Peyer's patch (tissue), 4 donors: Measurements from ENCODE around the gene MTHFS. TPM values are rescaled to one million over a fixed set of nuclear protein-coding genes. Genes with fewer than 3 reads are reported as not detected.
A peak's percentile ranks its signal among the peaks of the same experiment; 100 is the strongest.
"Not testable (repeated sequence)": the region's sequence is repeated elsewhere in the genome, so short reads cannot be mapped to it uniquely, and the experiment has no call there.

Experiments
- DNase-seq, 3 donors: peaks; one replicate each; pipeline ENCODE4 v3.0.0-alpha.2; 2017 to 2019
- H3K27ac ChIP-seq, 4 donors: fragments of 200-600 bp; sonication (generic); one replicate each; pipeline ENCODE4 v1.5.1; 2016 to 2019
- H3K27me3 ChIP-seq, 2 donors: fragments of 200-600 bp; sonication (generic); one replicate each; pipeline ENCODE4 v1.5.1; 2019
- H3K36me3 ChIP-seq, 3 donors: fragments of 200-600 bp; sonication (generic); one replicate each; pipeline ENCODE4 v1.5.1; 2016 to 2019
- H3K4me1 ChIP-seq, 4 donors: fragments of 200-600 bp; sonication (generic); one replicate each; pipeline ENCODE4 v1.5.1; 2016 to 2019
- H3K4me3 ChIP-seq, 4 donors: fragments of 200-600 bp; sonication (generic); 1 replicate in 3 of 4; 2 replicates in 1 of 4; pipeline ENCODE4 v1.5.1; 2016 to 2019; ENCODE audit warnings: mild to moderate bottlenecking in 1 of 4
- H3K9me3 ChIP-seq, 4 donors: fragments of 200-600 bp; sonication (generic); one replicate each; pipeline ENCODE4 v1.5.1; 2016 to 2019; ENCODE audit warnings: mild to moderate bottlenecking in 1 of 4
- CTCF ChIP-seq, 6 experiments: fragments of 450-650 bp in 4 of 6; fragments of 200-600 bp in 2 of 6; sonication (generic) in 1 of 6; IDR thresholded peaks; one replicate each; pipeline ENCODE4 v1.5.1; 2017 to 2019; ENCODE audit warnings: antibody characterized with exemption in 6 of 6, mild to moderate bottlenecking in 3 of 6, moderate library complexity in 1 of 6
- POLR2A ChIP-seq, 2 donors: fragments of 450-650 bp; IDR thresholded peaks; one replicate each; pipeline ENCODE4 v1.5.1; 2017; ENCODE audit warnings: antibody characterized with exemption in 2 of 2, mild to moderate bottlenecking in 2 of 2, moderate library complexity in 2 of 2
- total RNA-seq, 4 donors: library from RNA; depleted of rRNA; stranded (reverse); fragments of >200 nt; gene quantifications; one replicate each; pipeline ENCODE4 v1.1.0, GENCODE V29; 2016

The MTHFS gene
- total RNA-seq, 4 donors from 2014 or later: 26.7 to 49.9 (median 29.8) TPM; not detected in 1

- Histone ChIP-seq H3K4me1 (no peaks in the 10 kb centered on the region), H3K4me3 (no peak overlapping the region), H3K27me3 (no peaks in the 10 kb centered on the region), H3K27ac (no peak overlapping the region), H3K36me3 (no peaks in the 10 kb centered on the region), H3K9me3 (no peaks in the 10 kb centered on the region)
- TF ChIP-seq CTCF (IDR thresholded peaks at IDR 0.05) (no peak), POLR2A (IDR thresholded peaks at IDR 0.05) (no peak)
- DNase-seq: no peak
Measured at GRCh38 chr15:79904271-79904670, 7.5 kb upstream of the MTHFS start.

GRCh38 chr15:79903626-79904025 is 6.8 kb upstream of the MTHFS start:
- no peaks in the 10 kb centered on the region for H3K36me3 ChIP-seq
- no peaks in the 10 kb centered on the region for H3K27me3 ChIP-seq
- no peaks in the 10 kb centered on the region for H3K9me3 ChIP-seq
- no peak for DNase-seq
- TF ChIP-seq POLR2A (IDR thresholded peaks at IDR 0.05): no peak
- TF ChIP-seq CTCF (IDR thresholded peaks at IDR 0.05): no peak
- H3K4me1 ChIP-seq: no peaks in the 10 kb centered on the region
- H3K4me3 ChIP-seq: no peak overlapping the region
- no peak overlapping the region for H3K27ac ChIP-seq

- no peak for DNase-seq
- H3K9me3 ChIP-seq: no peaks in the 10 kb centered on the region
- H3K36me3 ChIP-seq: no peaks in the 10 kb centered on the region
- no peaks in the 10 kb centered on the region for H3K27me3 ChIP-seq
- H3K27ac ChIP-seq: no peak overlapping the region
- H3K4me3 ChIP-seq: no peak overlapping the region
- H3K4me1 ChIP-seq: no peaks in the 10 kb centered on the region
- no peak for TF ChIP-seq POLR2A (IDR thresholded peaks at IDR 0.05)
- TF ChIP-seq CTCF (IDR thresholded peaks at IDR 0.05): no peak
Measured at GRCh38 chr15:79903144-79903543, 6.3 kb upstream of the MTHFS start.

GRCh38 chr15:79901958-79902357 is 5.1 kb upstream of the MTHFS start:
- Histone ChIP-seq H3K36me3 (no peaks in the 10 kb centered on the region), H3K27ac (no peak overlapping the region), H3K27me3 (no peaks in the 10 kb centered on the region), H3K9me3 (no peaks in the 10 kb centered on the region), H3K4me1 (peaks cover 0 to 8% (median 0%) of the 10 kb centered on the region in 4 donors), H3K4me3 (no peak overlapping the region)
- DNase-seq: no peak
- no peak for TF ChIP-seq POLR2A (IDR thresholded peaks at IDR 0.05)

GRCh38 chr15:79900818-79901378 is 4.1 kb upstream of the MTHFS start:
- H3K36me3 ChIP-seq, H3K9me3 ChIP-seq, H3K4me1 ChIP-seq, H3K27me3 ChIP-seq, DNase-seq, H3K4me3 ChIP-seq, H3K27ac ChIP-seq: not testable (repeated sequence)

- no peaks in the 10 kb centered on the region for H3K36me3 ChIP-seq
- H3K27me3 ChIP-seq: no peaks in the 10 kb centered on the region
- H3K4me3 ChIP-seq: no peak overlapping the region
- TF ChIP-seq POLR2A (IDR thresholded peaks at IDR 0.05): no peak
- no peak for TF ChIP-seq CTCF (IDR thresholded peaks at IDR 0.05)
- no peak overlapping the region for H3K27ac ChIP-seq
- no peak for DNase-seq
- no peaks in the 10 kb centered on the region for H3K9me3 ChIP-seq
- peaks cover 0 to 8% (median 0%) of the 10 kb centered on the region in 4 donors for H3K4me1 ChIP-seq
Measured at GRCh38 chr15:79900087-79900486, 3.3 kb upstream of the MTHFS start.

- not testable (repeated sequence) for DNase-seq, H3K36me3 ChIP-seq, H3K4me1 ChIP-seq, H3K27me3 ChIP-seq, H3K9me3 ChIP-seq, H3K4me3 ChIP-seq
- H3K27ac ChIP-seq: peak overlapping the region in 1 of 4 donors; percentile 8
Measured at GRCh38 chr15:79898786-79899185, 2.0 kb upstream of the MTHFS start.
